ENCODE results near the gene CHD3. TPM values are rescaled to one million over a fixed set of nuclear protein-coding genes. Genes with fewer than 3 reads are reported as not detected.

CHD3 gene
- total and polyA plus RNA-seq, 2 donors = 84.8 to 109 TPM

DNA sequence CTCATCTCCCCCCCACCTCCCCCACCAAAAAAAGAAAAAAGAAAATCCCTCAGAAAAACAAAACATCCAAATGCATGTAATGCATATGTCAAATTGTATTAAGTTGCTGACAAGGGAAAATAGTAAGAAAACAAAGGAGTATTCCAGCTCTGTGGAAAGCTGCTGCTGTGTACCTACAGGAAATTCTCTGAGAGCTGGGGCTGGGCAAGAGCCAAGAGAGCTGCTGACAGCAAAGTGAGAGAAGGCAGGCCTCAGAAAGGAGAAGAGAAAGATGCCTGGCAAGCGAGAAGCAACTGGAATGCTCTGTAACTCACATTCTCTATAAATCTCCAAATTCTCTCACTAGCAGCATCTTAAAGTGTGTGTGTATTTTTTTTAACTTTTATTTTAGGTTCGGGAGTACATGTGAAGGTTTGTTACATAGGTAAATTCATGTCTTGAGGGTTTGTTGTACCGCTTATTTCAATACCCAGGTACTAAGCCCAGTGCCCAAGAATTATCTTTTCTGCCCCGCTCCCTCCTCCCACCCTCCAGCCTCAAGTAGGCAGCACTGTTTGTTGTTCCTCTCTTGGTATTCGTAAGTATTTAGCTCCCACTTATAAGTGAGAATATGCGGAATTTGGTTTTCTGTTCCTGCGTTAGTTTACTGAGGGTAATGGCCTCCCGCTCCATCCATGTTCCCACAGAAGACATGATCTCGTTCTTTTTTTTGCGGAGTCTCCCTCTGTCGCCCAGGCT, 67.8 kb downstream of the CHD3 start:
- WGBS = 64% methylated on average over 11 of the region's 11 CpGs
- peak; percentile 29 for DNase-seq (ENCODE audit: extremely low spot score)
- Histone ChIP-seq H3K4me3 (ENCODE audit: low read depth, low read length) (no peak overlapping the region), H3K4me1 (ENCODE audit: insufficient read depth) (no peaks in the 10 kb centered on the region), H3K36me3 (ENCODE audit: insufficient read depth) (no peaks in the 10 kb centered on the region), H3K27ac (ENCODE audit: low read depth) (no peak overlapping the region)

DNA sequence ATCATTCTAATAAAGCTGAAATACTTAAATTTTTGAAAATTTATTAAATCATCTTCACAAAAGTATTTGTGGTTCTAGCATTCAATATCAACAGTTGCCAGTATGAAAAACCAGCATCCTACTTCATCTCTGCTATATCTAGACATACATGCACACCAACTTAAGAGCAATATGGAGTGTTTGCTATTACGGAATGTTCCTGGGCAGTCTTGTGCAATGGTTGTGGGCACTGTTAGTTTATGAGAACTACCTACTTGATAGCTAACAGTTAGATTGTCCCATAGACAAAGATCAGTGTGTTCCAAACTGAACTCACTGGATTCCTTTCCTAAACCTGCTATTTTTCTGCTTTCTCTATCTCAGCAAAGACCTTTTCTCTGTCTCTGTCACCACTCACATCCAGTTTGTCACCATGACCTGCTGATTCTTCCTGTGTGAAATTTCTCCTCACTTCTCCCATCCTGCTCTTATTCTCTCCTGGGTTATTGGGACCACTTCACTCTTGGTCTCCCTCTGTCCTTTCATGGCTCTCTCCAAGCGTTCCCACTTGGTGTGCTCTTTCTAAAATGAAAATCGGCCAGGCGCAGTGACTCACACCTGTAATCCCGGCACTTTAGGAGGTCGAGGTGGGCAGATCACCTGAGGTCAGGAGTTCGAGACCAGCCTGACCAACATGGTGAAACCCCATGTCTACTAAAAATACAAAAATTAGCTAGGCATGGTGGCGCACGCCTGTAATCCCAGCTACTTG, 71.1 kb downstream of the CHD3 start:
- H3K27ac ChIP-seq (ENCODE audit: low read depth) = no peak overlapping the region
- DNase-seq (ENCODE audit: extremely low spot score) = no peak
- H3K36me3 ChIP-seq (ENCODE audit: insufficient read depth) = no peaks in the 10 kb centered on the region
- no peaks in the 10 kb centered on the region for H3K4me1 ChIP-seq (ENCODE audit: insufficient read depth)
- 94% methylated on average over 9 of the region's 9 CpGs for WGBS
- no peak overlapping the region for H3K4me3 ChIP-seq (ENCODE audit: low read depth, low read length)

DNA sequence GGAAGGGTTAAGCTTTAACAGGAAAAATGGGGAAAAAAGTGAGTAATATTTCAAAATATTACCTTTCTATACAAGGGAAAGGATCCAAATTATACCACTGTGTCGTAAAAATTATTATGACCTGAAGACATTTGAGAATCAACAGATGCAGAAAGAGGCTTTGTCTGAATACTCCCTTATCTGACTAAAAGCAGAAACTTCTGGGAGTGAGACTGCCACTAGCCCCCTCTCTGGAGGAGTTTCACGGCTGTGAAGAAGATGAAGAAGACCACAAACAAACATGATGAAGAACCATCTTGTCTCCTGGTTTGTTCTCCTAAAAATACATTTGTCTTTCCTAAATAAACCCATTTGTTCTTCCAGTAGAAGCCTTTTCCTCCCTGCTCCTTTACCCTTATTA, 72.8 kb downstream of the CHD3 start:
- no peak overlapping the region for H3K27ac ChIP-seq (ENCODE audit: low read depth)
- no peaks in the 10 kb centered on the region for H3K4me1 ChIP-seq (ENCODE audit: insufficient read depth)
- no peak for DNase-seq (ENCODE audit: extremely low spot score)
- H3K4me3 ChIP-seq (ENCODE audit: low read depth, low read length) = no peak overlapping the region
- H3K36me3 ChIP-seq (ENCODE audit: insufficient read depth) = no peaks in the 10 kb centered on the region
- 17% methylated on average over 2 of the region's 2 CpGs for WGBS

Small RNA genes lying within 50 kb of the gene (small RNA-seq; reads per million reads assigned to genes)
- gene SCARNA21 = 107 reads per million, percentile 97 among the genes with 10 or more reads in this experiment

Other genes with a start within 250 kb of the CHD3 start
- gene ATP1B2, start 237.9 kb upstream of the CHD3 start, total RNA-seq = 4.9 TPM
- 6.4 TPM for gene ATP1B2, start 237.9 kb upstream of the CHD3 start, polyA plus RNA-seq
- gene TP53, start 201.3 kb upstream of the CHD3 start, total RNA-seq = 17.9 TPM
- gene TP53, start 201.3 kb upstream of the CHD3 start, polyA plus RNA-seq = 31.8 TPM
- gene WRAP53, start 200.3 kb upstream of the CHD3 start, total RNA-seq = 4.1 TPM
- gene WRAP53, start 200.3 kb upstream of the CHD3 start, polyA plus RNA-seq = 7.7 TPM
- 3.3 TPM for gene EFNB3, start 183.6 kb upstream of the CHD3 start, total RNA-seq
- 0.86 TPM for gene EFNB3, start 183.6 kb upstream of the CHD3 start, polyA plus RNA-seq
- gene DNAH2, start 171.0 kb upstream of the CHD3 start, total RNA-seq = 0.11 TPM
- 0.16 TPM for gene DNAH2, start 171.0 kb upstream of the CHD3 start, polyA plus RNA-seq
- 7.9 TPM for gene KDM6B, start 54.6 kb upstream of the CHD3 start, total RNA-seq
- gene KDM6B, start 54.6 kb upstream of the CHD3 start, polyA plus RNA-seq = 17.3 TPM
- 8.1 TPM for gene TMEM88, start 33.7 kb upstream of the CHD3 start, total RNA-seq
- gene TMEM88, start 33.7 kb upstream of the CHD3 start, polyA plus RNA-seq = 37.0 TPM
- 44.4 TPM for gene NAA38, start 31.2 kb upstream of the CHD3 start, total RNA-seq
- gene NAA38, start 31.2 kb upstream of the CHD3 start, polyA plus RNA-seq = 110 TPM
- gene CYB5D1, start 30.8 kb upstream of the CHD3 start, total RNA-seq = 6.9 TPM
- gene CYB5D1, start 30.8 kb upstream of the CHD3 start, polyA plus RNA-seq = 12.5 TPM
- gene RNF227, start 27.5 kb downstream of the CHD3 start, total RNA-seq = 4.2 TPM
- 3.8 TPM for gene RNF227, start 27.5 kb downstream of the CHD3 start, polyA plus RNA-seq
- gene KCNAB3, start 41.1 kb downstream of the CHD3 start, total RNA-seq = 2.3 TPM
- 1.3 TPM for gene KCNAB3, start 41.1 kb downstream of the CHD3 start, polyA plus RNA-seq
- 19.9 TPM for gene TRAPPC1, start 43.2 kb downstream of the CHD3 start, total RNA-seq
- 137 TPM for gene TRAPPC1, start 43.2 kb downstream of the CHD3 start, polyA plus RNA-seq
- 23.8 TPM for gene CNTROB, start 43.4 kb downstream of the CHD3 start, total RNA-seq
- 24.7 TPM for gene CNTROB, start 43.4 kb downstream of the CHD3 start, polyA plus RNA-seq
- gene GUCY2D, start 113.8 kb downstream of the CHD3 start, total RNA-seq = not detected
- gene GUCY2D, start 113.8 kb downstream of the CHD3 start, polyA plus RNA-seq = not detected
- not detected for gene ALOX15B, start 150.3 kb downstream of the CHD3 start, total RNA-seq
- 5.6 TPM for gene ALOX15B, start 150.3 kb downstream of the CHD3 start, polyA plus RNA-seq
- gene ALOX12B, start 198.9 kb downstream of the CHD3 start, total RNA-seq = 0.11 TPM
- gene ALOX12B, start 198.9 kb downstream of the CHD3 start, polyA plus RNA-seq = not detected
- gene ALOXE3, start 229.7 kb downstream of the CHD3 start, total RNA-seq = not detected
- gene ALOXE3, start 229.7 kb downstream of the CHD3 start, polyA plus RNA-seq = not detected
- gene HES7, start 235.3 kb downstream of the CHD3 start, total RNA-seq = not detected
- gene HES7, start 235.3 kb downstream of the CHD3 start, polyA plus RNA-seq = 0.24 TPM

Data from urinary bladder (tissue), 4 donors.